GM18870 (cell line): ENCODE data around the gene EHMT2.

ENCODE experiments used
- ATAC-seq: cut with Tn5 transposase; IDR thresholded peaks from one replicate; pipeline ENCODE4 v1.9.1; 2021; ENCODE audit warnings: moderate library complexity; ENCODE audit not compliant: unreplicated experiment

Gene EHMT2

GRCh38 chr6:31889331-31889972 is 8.0 kb downstream of the EHMT2 start:
- ATAC-seq = no peak

DNA sequence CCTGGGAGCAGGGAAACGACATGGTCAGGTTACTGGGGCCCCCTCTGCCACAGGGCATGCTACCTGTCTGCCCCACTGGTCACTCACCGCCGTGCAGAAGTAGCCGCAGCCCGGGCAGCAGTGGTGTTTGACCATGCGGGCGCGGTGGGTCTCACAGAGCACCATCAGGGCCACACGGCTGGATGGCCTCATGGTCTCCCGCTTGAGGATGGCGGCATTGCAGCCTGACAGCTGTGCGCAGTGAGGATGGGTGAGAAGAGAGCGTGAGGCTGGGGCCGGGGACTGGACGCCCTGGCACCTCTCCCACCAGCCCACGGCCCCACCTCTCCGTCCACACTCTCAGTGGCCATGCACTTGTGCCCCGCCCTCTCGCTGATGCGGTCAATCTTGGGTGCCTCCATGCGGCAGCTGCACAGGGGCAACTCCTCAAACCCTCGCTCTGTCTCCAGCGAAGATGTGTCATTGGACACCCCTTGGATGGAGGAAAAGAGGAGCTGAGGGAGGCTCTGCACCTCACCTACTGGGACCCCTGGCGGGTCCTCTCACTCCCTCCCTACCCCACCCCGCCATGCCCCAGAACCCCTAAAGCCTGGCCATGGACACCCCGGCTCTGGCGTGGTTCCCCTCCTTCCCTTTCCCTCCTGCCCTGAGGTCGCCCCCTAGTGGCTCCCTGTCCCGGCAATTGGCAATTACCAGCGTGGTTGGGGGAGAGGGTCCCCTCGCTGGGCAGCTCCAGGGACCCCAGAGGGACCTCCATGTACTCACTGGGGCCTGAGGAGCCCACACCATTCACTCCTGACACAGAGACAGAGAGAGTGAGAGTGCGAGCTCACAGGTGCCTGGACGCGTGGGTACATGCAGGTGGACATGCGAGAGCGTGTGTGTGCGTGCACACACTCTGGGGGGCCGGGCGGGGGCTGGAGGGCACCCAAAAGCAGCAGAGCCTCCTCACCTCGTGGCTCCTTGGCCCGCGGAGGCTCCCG is 8.9 kb downstream of the EHMT2 start:
- no peak for ATAC-seq

DNA sequence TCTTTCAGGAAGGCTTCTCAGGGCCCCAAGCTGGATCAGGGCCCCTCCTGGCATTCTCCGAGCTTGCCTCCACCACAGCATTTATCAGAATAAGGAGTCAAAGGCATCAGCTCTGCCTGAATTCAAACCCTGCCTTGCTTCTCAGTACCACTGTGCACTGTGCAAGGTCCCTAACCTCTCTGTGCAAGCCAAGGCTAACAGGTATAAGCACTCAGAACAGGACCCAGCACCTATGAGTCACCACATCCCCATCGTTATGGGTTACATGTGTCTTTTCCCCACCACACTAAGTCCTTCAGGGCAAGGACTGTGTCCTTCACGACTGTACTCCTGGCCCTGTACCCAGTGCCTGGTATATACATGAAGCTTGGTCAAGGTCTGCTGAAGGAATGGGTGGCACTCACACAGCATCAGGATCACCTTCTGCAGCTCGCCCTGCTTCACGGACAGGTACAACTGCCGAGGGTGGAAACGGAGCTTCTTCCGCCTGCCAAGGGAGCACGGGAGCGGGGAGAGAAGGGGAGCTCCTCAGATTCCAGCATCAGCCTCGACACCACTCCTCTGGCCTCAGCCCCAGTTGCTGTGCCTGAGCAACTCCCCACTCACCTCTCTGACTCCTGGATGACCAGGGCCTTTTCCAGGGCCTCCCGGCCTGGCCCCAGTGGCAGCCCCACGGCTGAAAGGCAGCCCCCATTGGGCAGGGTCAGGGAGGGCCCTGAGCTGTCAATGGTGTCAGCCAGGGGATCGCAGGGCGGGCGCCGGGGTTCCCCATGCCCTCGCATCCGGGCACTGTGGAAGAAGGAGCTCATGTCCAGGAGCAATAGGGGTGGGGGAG is 10.1 kb downstream of the EHMT2 start:
- ATAC-seq = no peak

- no peak for ATAC-seq
These were observed 10.9 kb downstream of the EHMT2 start for GRCh38 chr6:31886541-31886991.

GRCh38 chr6:31884528-31885035 is 12.9 kb downstream of the EHMT2 start:
- no peak for ATAC-seq

GRCh38 chr6:31883676-31884075 is 13.8 kb downstream of the EHMT2 start:
- no peak for ATAC-seq

DNA sequence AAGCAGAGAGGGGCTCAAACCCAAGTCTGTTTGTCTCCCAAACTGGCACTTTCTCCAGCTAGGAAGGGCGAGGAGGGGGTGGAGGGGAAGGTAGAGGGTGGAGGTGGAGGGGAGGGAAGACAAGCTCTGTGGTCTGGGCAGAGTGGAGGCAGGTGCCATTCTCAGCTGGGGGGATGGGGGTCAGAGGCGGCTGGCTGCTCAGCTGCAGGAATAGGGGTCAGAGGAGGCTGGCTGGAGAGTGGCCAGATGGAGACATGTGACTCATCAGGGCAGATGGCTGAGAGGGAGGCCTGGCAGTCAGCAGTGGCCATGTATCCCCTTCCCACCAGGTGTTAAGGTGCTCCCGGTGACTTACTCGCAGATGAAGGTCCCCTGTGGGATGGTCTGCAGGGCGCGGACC is 15.2 kb downstream of the EHMT2 start:
- no peak for ATAC-seq

DNA sequence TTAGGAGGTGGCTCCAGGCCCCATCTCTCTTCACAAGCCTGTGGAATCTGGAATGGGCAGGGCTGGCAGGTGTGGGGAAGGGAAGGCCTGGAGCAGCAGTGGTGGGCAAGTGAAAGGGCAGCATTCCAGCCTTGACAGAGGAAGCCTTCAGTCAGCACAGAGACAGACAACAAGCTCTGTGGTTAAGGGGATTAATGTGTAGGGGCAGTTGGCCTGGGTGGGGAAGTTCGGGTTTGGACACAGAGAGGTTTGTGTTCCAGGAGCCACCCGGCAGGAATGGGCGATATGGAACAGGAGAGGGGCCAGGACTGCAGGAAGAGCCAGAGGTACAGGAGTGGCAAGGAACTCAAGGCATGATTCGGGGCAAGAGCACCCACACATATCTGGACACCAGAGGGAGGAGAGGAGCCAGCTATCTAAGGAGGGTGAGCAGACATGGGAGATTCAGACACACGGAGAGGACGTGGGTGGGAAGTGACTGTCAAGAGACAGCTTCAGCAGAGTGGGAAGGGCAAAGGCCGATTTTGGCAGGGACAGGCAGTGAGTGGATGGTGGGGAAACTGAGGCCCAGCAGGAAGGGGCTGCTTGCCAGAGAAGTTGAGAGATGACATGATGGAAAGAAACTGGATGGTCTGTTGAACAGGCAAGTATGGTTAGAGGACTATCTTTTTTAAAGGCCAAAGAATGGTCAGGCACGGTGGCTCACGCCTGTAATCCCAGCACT is 16.2 kb downstream of the EHMT2 start:
- no peak for ATAC-seq

- no peak for ATAC-seq
These were observed 16.9 kb downstream of the EHMT2 start for GRCh38 chr6:31880616-31881015.

DNA sequence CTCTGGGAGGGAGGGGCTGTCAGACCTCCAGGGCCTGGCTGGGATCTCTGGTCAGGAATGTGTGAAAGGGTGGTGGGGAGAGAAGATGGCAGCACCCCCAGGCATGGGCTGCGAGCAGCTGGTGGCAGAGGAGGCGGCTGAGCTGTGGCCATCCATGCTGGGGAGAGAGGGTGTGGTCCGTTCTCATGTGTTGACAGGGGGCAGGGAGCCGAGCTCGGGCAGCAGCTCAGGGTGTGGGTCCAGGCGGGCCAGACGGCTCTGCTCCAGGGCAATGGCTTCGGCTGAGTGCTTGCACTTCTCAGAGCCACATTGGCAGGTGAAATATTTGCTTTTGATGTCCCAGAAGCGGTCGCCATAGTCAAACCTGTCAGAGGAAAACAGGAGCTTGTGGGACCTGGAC is 17.6 kb downstream of the EHMT2 start:
- ATAC-seq = no peak

DNA sequence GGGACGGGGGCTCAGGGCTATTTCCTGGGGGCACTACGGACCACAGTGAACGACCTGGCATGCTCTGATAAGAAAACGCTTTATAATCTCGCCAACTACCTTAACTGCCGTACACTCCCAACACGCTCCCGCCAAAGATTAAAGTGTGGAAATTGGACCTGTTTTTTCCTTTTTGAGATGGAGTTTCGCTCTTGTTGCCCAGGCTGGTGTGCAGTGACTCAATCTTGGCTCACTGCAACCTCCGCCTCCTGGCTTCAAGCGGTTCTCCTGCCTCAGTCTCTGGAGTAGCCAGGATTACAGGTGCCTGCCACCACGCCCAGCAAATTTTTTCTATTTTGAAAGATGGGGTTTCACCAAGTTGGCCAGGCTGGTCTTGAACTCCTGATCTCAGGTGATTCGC is 18.4 kb downstream of the EHMT2 start:
- no peak for ATAC-seq

GRCh38 chr6:31878726-31879125 is 18.8 kb downstream of the EHMT2 start, which contains the start of gene SLC44A4:
Gene SLC44A4 (minus strand): TSS chr6:31878997. CDS start chr6:31878980, 17 bp downstream.
- ATAC-seq = no peak

- no peak for ATAC-seq
These were observed 19.3 kb downstream of the EHMT2 start for GRCh38 chr6:31878222-31878621.

DNA sequence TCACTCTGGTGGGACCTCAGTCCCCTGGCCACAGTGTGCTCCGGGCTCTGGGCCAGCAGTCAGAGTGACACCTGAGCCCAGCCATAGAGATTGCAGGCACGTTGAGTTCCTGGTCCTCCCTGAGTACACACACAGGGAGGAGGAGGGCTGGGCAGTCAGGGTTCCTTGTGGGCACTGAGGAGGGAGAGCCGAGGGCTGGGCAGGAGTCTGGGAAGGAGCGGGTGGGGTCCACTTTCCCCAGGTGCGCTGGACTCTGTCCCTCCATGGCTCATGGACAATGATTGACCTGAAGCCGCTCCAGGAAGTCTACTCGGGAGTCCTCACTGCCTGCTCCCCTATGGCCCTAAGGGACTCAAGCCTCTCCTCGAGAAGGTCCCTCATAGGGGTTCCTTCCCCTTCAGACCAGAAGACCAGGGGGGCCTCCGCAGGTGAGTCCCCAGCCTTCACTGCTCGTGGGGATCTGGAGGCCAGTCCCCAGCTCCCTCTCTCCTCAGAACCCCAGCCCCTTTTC is 19.8 kb downstream of the EHMT2 start:
- no peak for ATAC-seq

GRCh38 chr6:31877125-31877650 is 20.3 kb downstream of the EHMT2 start:
- ATAC-seq = no peak

DNA sequence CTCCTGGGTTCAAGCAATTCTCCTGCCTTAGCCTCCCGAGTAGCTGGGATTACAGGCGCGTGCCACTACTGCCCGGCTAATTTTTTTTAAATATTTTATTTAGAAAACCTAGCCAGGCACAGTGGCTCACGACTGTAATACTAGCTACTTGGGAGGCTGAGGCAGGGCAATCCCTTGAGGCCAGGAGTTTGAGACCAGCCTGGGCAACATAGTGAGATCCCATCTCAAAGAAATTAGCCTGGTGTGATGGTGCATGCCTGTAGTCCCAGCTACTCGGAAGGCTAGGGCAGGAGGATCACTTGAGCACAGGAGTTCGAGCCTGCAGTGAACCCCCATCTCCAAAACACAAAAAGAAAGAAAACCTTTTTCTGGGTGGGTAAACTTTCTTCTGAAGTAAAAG is 21.1 kb downstream of the EHMT2 start:
- ATAC-seq = no peak

- no peak for ATAC-seq
These were observed 21.6 kb downstream of the EHMT2 start for GRCh38 chr6:31875877-31876276.

- no peak for ATAC-seq
These were observed 22.5 kb downstream of the EHMT2 start for GRCh38 chr6:31874836-31875572.

DNA sequence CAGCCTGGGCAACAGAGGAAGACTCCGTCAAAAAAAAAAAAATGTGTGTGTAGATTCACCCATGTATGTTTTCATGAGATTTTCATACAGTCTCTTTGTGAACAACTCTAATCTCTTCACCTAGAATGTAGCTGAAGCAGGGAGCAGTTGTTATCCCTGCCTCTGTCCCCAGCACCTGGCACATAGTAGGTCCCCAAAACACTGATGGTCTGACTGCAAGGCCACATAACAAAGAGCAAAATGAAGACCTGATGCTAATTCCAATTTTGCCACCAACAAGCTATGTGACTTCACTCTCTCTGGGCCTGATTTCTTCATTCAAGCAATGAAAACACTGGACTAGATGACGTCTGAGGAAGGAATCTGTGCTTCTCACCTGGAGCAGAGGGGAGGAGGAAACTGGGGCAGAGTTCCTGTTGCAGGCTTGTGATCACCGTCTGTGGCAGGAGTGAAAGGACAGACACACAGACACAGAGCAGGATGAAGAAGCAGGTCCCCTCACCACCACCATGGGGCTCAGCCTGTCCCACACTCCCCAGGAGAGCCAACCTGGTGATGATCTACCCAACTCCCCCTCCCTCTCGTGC is 23.3 kb downstream of the EHMT2 start:
- no peak for ATAC-seq
